NCI-H446 treated with DMSO at 0.1 percent for 48 hours (cell line): ENCODE measurements around the gene TMEM221.

ENCODE experiments used
- DNase-seq: peaks from one replicate; lab custom pipeline; 2025; lab: John Stamatoyannopoulos, UW

The TMEM221 gene

DNA sequence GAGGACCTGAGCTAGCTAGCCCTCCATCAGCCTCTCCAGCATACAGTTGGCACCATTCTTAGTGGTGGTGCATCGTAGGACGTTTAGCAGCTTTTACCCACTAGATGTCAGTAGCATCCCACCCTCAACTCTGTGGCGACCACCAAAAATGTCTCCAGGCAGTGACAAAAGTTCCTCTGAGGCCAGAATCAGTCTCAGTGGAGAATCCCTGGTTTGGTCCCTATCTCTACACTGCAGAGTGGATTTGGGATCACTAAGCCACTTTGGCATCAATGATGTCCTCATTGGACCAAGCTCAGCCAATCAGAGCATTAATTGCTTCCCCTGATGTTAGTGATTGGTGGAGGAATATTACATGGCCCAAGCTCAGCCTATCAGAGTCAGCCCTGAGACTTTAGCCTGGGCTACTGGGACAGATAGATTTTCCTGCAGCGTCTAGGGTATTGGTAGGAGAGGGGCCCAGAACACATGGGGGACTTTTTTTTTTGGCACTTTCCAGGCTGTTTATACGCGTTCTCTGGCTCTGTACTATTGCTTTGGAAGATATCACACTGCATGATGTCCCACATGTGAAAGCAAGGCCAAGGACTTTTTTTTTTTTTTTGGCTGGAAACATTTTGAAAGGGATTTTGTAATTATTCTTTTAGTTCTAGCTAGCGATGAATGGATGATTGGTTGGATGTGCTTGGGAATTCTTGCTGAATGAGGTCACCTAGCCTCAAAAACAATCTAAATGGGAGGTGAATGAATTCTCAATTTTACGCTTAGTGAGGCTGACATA is 7.0 kb downstream of the TMEM221 start:
- DNase-seq: no peak

DNA sequence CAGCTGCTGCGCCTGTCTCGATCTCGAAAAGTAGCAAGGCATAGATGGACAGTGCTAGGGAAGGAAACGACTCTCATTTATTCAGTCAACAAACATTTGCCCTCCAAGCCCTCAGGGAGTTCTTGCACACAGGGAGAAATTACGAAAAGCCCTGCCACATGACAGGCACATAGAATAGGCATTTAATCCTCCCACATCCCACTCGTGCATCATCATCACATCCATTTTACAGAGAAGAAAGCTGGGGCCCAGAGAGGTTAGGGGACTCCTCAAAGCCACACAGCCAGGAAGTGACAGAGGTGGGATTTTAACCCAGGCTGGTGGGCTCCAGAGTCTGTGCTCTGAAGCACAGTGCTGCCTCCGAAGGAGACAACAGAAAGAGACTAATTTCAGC is 11.6 kb downstream of the TMEM221 start:
- DNase-seq: no peak

DNA sequence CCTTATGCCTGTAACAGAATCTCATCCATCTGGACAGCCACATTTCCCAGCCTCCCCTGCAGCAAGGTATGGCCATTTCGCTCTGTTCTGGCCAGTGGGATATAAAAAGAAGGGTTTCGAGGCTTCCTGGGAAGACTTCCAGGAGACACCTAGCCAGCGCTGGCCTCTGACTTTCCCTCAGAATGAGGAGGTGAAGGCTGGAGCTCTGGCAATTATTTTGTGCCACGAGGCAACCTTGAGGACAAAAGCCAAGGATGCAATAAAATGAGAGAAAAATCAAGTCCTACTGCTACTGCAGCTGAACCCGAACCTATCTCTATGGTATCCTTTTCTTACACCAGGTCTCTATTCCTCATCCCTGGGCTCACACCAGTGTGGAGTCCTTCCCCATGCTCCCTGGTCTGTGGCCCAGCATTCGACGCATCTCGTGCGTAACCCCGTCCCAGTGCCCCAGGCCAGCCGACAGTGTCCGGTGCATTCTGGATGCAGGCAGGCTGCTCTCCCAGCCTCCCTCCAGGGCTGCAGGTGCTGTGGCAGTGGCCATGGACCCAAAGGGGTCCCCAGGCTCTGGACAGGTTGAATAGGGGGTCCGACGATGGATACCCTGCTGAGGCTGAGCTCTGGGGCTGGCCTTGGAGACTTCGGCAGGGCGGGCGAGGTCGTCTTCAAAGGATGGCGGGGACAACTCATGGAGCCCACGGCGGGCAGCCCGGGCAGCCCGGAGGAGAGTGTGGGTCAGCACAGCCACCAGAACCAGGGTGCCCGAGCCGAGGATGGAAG is 12.2 kb downstream of the TMEM221 start:
- no peak for DNase-seq

DNA sequence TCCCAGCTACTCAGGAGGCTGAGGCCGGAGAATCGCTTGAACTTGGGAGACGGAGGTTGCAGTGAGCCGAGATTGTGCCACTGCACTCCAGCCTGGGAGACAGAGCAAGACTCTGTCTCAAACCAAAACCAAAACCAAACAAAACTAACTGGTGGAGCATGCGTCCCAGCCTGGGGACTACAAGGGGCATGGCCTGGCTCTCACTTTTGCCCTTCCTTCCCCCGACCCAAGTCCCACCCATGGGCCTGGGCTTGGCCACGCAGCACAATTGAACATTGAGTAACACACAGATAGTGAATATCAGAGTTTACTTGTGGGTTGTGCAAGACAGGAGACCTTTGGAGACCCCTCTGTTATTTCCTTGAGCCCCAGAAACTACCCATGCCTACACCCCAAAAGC is 13.2 kb downstream of the TMEM221 start:
- DNase-seq: no peak

DNA sequence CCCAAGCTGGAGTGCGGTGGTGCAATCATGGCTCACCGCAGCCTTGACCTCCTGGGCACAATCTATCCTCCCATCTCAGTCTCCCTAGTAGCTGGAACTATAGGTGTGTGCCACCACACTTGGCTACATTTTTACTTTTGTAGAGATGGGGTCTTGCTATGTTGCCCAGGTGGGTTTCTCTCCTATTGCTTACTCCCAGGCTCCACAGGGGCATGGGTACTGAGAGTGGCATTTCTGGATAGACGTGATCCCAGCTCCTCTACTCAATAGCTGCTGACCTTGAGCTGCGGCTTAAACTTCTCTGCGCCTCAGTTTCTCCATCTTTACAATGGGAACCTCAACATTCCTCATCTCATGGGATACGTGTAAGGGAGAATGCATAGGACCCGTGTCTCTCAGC is 17.1 kb downstream of the TMEM221 start:
- DNase-seq: no peak

DNA sequence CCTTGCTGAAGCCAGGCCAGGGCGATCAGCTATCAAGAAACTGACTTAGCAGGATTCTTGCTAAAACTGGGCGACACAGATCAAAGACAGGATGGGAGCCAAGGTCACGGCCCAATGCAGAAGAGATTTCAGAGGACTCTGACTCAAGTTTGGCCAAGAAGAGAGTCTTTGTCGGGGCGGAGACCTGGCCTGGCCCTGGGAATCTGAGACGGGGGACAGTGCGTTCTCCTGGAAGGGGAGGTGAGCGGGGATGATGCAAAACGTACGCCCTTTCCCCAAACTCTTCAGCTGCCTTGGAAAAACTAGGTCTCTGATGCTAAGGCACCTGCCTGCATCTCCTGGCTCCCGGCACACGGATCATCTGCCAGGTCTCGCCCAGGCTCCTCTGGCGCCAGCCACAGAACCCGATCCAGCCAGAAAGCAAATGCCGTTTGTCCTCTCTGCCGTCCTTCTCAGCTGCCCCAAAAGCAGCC is 18.8 kb downstream of the TMEM221 start:
- no peak for DNase-seq

DNA sequence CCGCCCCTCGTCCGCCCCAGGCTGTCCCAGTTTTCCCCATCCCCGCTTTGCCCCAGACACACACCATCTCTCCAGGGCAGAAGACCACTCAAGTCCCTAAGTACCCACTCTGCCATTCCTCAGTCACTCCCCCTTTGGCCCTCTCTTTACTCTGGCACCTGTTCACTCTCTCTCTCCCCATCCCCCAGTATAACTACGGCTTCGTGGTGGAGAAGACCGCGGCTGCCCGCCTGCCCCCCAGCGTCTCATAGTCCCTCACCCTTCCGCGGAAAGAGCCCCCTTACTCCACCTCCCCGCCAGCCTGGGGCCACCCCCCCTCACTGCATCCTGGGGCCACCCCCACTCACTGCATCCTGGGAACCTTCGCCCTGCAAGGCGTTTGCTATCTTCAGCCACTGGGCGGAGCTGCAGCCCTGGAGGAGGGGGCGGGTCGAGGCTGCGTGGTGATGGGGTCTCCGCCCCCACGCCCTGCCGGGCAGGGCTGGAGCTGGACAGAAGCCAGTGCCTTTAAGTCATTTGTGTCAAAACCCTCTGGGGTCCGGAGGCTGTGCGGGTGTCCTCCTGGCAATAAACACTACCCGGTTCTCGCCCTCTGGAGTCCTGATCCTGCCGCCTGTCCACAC is 23.6 kb downstream of the TMEM221 start:
- DNase-seq: no peak

DNA sequence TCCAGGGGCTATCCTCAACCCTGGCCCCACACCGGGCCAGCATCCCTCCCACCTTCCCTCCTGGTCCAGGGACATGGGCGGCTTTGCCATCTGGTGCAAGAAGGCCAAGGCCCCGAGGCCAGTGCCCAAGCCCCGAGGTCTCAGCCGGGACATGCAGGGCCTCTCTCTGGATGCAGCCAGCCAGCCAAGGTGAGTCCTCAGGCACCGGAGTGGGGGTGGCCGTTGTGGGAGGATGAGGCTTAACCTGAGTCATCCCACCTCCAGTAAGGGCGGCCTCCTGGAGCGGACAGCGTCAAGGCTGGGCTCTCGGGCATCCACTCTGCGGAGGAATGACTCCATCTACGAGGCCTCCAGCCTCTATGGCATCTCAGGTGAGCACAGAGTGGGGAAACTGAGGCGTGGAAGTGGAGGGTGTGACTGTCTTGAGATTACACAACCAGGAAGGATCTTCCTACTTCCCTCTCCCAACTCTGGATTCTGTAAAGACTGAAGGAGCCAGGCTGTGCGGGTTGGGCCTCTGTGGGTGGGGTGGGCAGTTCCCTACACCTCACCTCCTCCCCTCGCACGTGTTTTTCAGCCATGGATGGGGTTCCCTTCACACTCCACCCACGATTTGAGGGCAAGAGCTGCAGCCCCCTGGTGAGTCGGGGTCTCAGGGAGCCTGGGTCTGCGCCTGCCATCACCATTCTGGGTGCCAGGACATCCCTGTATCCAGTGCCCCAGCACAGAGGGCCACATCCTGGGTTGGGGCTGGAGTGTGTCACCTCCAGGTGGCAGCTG is 24.8 kb downstream of the TMEM221 start:
- no peak for DNase-seq

DNA sequence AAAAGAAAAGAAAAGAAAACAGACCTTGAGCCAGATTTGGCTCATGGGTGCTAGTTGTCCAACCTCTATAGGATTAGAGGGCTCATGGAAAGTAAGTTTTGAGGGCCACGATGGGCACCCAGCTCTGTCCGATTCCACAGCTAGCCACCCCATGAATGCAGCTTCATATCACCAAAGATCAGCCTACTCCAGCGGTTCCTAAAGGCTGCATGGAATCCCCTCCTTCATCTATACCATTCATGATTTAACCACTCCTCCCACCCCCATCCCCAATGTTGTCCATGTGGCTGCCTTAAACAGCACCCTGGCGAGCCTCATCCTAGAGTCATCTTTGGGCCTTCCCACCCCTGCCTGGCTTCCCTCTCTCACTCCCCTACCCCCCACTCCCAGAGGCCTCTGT is 26.5 kb downstream of the TMEM221 start:
- no peak for DNase-seq

DNA sequence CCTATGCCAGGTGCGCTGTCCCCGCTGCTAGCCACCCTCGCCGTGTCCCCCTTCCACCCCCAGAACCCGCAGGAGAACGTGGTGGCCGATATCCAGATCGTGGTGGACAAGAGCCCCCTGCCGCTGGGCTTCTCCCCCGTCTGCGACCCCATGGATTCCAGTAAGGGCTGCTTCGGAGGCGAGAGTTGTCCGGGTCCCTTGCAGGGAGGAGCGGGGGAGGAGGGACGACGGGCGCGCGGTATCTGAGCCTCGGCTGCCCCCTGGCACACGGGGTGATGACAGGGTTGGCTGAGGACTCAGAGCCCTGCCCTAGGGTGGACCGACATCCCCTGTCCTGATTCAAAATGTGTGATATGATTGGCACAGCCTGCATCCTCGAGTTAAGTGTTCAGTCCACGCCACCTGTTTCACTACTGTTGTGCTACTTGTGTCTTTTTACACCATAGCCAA is 28.0 kb downstream of the TMEM221 start:
- DNase-seq: no peak

DNA sequence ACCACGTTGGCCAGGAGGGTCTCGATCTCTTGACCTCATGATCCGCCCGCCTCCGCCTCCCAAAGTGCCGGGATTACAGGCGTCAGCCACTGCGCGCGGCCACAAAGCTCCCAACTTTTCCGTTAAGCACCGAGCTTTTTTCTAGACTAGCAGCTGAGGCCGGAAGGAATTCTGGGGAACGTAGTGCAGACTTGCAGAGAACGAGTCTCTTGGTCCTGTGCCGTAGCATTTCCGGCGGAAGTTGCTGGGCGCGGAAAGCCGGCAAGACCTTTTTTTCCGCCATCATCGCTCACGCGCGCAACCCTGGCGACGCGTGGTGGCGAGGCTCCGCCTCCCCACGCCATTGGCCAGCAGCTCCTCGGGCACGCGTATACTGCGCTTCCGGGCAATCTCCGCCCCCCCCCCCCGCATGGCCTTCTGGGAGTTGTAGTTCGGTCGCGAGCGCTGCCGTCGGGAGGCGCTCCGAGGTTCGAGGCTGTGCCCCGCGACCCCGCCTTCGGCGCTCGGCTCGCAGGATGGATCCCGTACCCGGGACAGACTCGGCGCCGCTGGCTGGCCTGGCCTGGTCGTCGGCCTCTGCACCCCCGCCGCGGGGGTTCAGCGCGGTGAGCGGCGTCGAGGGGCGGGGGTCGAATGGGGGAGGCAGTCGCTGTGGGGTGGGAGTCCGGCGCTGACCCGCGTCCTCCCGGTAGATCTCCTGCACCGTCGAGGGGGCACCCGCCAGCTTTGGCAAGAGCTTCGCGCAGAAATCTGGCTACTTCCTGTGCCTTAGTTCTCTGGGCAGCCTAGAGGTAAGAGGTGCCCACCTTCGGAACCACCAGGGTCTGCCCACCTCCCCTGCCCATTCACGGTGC is 28.6 kb downstream of the TMEM221 start, which contains the start of gene MVB12A:
Gene MVB12A, plus strand, starts transcription at position 427 of the 854 bp plus-strand sequence. Its CDS starts 89 bp downstream, at position 516.
- peak; percentile 99 for DNase-seq

DNA sequence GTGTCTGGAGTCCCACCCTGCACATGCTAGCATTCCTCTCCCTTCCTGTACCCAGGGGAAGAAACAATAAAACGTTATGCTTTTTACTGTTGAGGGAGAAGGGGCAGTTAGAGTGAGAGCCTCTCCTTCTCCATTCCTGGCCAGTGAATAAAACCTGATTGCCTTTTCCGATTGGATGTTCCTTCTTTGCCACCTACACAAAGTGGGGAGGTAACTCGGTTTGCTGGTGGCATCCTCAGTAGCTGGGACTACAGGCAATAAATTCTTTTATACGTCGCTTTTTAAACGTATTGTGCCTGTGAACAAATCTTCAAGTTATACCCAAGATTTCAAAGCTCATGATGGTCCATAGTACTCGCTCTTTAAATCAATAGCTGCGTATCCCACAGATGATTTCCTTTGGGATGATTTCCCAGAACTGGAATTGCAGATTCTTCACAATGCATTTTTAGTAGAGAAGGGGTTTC is 29.3 kb downstream of the TMEM221 start:
- no peak for DNase-seq

DNA sequence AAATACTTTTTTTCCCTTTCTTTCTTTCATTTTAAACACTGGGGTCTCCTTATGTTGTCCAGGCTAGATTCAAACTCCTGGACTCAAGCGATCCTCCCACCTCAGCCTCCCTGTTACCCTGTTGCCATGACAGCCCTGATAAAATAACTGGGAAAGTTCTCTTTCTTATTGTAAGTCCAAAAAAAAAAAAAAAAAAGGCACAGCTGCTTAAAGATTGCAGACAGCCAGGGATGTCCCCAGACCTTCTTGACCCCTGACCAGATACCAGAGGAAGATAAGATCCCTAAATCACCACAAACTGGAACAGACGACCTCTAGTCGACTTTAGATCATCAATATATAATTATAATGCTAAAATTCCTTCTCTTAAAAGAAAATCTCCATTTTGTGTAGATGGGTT is 29.8 kb downstream of the TMEM221 start:
- DNase-seq: no peak

DNA sequence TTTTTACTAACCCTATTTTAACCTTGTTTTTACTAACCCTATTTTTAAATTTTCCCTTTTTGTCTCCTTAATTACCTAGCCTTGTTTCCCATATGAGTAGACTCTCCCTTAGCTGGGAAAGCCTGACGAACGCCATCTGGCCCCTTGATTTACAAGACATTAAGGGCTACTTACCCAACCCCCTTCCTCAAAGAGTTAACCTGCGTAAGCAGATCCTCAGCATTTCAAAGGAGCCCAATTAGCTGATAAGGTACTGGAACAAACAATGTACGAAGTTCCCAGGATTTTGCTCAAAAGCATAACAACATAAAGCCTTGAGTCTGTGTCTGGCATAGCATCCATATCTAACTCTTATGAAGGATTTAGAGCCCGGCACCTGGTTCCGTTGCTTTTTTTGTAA is 33.3 kb downstream of the TMEM221 start:
- DNase-seq: no peak

DNA sequence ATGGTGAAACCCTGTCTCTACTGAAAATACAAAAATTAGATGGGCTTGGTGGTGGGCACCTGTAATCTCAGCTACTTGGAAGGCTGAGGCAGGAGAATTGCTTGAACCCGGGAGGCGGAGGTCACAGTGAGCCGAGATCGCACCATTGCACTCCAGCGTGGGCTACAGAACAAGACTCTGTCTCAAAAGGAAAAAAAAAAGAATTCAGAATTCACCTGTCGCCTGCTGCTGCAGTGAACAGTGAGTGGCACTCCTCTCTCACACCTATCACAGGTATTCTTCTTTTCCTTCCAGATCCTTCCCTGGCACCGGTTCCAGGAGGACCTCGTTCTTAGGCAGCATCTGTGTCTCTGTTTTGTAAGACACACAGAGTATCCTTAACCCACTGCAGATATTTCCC is 34.4 kb downstream of the TMEM221 start:
- no peak for DNase-seq

DNA sequence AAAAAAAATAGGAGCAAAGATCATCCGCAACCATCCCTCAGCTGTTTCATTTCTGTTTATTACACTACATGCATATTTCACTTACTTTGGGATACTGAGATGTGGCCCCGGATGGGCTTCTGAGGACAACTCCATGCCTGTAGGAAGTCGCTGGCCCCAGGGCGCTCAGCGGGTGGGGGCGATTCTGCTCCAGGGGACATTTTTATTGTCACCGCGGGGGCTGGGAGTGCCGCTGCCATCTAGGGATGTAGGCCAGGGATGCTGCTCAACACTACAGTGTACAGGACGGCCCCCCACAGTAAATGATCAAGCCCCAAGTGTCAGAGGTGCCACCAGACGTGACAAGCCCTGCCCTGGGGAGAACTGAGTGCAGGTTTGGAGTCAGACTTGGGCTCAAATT is 36.7 kb downstream of the TMEM221 start:
- DNase-seq: no peak

DNA sequence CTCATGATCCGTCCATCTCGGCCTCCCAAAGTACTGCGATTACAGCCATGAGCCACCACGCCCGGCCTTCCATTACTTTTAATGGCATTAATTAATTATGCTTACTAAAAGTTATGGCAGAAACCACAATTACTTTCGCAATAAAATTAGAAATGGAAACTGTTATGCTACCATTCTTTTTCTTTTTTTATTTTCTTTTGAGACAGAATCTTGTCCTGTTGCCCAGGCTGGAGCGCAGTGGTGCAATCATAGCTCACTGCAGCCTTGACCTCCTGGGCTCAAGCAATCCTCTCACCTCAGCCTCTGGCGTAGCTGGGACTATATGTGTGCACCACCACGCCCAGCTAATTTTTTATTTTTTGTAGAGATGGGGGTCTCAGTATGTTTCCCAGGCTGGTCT is 38.5 kb downstream of the TMEM221 start:
- DNase-seq: no peak

DNA sequence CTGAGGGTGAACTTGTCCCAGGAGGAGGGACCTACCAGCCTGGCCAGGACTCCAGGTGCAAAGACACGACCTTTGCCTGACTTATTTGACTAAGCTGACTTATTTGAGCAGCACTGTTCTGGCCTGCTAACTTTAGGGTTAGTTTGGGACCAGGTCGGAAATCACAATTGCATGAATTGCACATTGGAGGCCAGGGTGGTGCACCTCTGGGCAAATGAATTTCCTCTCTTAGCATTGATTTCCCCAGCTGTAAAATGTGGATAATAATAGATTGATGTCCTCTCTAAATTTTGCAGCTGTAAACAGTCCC is 41.6 kb downstream of the TMEM221 start:
- no peak for DNase-seq

DNA sequence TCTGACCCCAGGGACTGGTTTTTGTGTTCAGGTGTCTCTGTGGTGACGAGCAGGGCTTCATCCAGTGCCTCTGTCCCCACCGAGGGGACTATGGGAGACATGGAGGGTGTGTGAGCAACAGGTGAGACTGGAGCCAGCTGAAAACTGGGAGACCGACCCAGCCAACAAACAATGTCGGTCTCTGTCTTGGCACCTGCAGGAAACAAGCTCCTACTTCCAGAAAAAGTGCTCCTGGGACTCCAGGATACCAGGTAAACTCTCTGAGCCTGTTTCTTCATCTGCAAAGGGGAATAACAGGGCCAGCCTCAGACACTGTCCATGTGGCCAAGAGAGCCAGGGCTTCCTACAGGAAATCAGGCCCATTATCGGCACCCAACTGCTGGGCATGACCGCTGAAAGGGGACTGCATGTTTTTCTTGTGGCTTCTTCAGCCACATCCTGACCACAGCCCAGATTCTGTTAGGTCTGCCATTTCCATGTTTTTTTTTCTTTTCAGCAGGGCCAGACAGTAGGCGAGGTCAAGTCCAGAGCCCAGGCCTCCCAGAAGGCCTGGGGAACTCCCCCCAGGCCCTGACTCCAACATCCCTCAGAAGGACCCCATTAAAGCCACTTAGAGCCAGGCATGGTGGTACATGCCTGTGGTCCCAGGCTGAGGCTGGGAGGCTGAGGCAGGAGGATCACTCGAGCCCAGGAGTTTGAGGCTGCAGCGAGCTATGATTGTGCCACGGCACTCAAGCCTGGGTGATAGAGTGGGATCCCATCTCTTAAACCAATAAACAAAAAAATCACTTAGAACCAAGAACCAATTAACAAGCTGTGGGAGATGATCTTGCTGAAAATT is 42.2 kb downstream of the TMEM221 start:
- DNase-seq: no peak
